Measurements from ENCODE around the gene FNDC3B.

GRCh38 chr3:172398484-172398883 lies 359.1 kb downstream of the FNDC3B start:
- TF ChIP-seq CTCF (conservative IDR thresholded peaks at IDR 0.05; ENCODE audit: low read length) (no peak), EZH2phosphoT487 (IDR thresholded peaks at IDR 0.05; ENCODE audit: borderline replicate concordance) (no peak)

Measured in Loucy (cell line).